NCI-H82 (cell line): ENCODE results near the gene APOC4.
"Not testable (repeated sequence)": the region's sequence is repeated elsewhere in the genome, so short reads cannot be mapped to it uniquely, and the experiment has no call there.

ENCODE experiments used
- DNase-seq: peaks from one replicate; lab custom pipeline; 2025; lab: John Stamatoyannopoulos, UW

Gene APOC4

GRCh38 chr19:44942067-44942571, at the start of gene APOC4:
Gene APOC4, plus strand, starts transcription at chr19:44942237. Its CDS starts 41 bp downstream, at chr19:44942278.
- DNase-seq: no peak

DNA sequence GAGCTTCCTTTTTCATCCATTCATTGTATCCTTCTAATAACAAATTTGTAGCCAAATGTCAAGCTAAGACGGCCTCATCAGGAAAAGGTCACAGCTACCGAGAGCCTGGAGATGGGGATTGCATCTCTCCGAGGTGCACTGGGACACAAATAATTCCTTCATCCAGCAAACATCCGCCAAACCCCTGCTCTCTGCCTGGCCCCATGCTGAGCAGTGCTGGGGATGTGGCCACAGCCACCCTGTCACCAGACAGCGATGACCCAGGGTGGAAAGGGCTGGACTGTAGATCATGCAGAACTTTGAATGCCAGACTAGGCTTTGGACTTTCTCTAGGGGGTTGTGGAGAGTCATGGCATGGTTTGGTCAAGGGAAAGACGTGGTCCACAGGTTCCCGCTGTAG, 49.1 kb upstream of the APOC4 start:
- no peak for DNase-seq

DNA sequence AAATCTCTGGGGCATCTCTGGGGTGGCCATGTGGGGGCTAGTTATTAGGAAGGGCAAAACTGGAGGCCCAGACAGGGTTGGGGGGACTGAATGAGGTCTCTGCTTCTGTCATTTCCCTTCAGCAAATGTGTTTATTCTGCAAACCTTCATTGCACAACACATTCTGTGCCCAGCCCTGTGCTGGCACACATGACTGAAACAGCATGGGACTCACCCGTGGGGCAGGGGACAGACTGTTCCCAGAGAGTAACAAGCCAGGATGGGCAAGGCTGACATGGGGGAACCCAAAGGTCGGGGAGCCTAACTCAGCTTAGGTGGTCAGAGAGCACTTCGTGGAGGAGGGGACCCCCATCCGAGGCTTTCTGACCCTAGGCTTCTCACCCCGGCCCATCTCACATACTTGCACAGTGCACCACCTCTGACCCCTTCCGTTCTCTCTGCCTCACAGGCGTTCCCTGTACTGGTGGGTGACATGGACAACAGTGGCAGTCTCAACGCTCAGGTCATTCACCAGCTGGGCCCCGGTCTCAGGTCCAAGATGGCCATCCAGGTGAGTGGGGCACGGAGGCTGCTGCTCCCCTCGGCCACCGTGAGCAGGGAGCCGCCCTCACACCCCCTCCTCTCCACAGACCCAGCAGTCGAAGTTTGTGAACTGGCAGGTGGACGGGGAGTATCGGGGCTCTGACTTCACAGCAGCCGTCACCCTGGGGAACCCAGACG, 48.5 kb upstream of the APOC4 start:
- DNase-seq: no peak

- no peak for DNase-seq
Measured at GRCh38 chr19:44894052-44894400, 48.0 kb upstream of the APOC4 start.

DNA sequence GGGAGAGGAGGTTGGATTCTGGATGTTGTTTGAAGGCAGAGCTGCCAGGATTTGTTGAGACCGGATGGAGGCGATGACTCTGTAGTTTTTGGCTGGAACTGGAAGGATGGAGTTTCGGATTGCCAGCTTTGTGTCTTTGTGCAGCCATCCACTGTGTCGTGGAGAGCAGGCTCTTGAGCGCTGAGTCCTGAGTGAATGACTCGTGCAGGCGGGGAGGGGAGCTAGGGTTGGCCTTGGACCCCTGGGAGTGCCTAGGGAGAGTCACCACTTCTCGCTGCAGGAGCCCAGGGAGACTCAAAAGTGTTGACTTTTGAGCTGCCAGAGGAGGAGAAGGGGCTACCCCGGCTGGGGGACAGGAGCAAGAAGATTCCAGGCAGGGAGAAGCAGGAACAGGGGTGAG, 47.1 kb upstream of the APOC4 start:
- DNase-seq: no peak

DNA sequence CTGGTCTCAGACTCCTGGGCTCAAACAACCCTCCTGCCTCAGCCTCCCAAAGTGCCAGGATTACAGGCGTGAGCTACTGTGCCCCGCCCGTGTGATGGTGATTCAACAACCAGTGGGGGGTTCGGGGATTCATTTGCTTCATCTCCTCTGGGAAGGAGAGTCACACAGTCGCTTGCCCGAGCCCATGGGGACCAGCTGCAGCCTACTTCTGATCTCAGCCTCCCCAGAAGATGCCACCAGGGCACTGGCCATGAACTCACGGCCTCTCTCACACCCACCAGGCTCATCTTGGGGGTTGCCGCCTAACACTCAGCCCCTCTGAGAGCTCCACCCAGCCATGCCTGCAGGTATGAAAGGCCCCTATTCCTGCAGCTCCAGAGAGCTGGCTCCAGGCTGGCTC, 44.2 kb upstream of the APOC4 start:
- no peak for DNase-seq

DNA sequence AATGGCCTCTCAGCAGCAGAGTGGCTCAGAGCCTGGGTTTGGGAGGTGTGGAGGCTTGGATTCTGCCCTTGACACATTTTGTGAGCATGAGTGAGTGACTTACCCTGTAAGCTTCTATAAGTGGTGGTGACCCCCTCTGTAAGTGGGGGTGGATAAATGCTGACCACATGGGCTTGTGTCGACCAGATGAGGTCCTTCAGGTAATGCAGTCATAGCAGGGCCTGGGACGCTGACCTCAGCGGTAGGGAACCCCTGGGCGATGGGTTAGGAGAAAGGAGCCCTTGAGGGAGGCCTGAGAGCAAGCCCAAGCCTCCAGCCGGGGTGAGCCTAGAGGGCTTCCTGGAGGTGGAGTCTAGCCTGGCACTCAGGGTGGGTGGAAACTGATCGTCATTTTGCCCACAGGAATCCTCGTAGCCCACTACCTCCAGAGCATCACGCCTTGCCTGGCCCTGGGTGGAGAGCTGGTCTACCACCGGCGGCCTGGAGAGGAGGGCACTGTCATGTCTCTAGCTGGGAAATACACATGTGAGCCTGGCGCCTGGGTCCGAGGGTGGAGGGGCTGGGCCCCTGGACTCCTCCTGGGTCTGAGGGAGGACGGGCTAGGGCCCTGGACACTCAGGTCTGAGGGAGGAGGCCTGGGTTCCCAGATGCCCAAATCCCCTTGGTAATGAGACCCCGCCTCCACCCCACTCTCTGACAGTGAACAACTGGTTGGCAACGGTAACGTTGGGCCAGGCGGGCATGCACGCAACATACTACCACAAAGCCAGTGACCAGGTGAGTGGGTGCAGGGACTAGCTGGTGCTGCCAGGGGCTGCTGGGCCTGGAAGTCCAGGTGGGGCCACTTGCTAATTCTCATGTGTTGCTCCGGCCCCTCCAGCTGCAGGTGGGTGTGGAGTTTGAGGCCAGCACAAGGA, 41.5 kb upstream of the APOC4 start:
- no peak for DNase-seq

GRCh38 chr19:44903216-44903601, 38.8 kb upstream of the APOC4 start:
- no peak for DNase-seq

GRCh38 chr19:44903602-44904425, 38.2 kb upstream of the APOC4 start:
- peak; percentile 67 for DNase-seq

GRCh38 chr19:44904426-44904994, 37.5 kb upstream of the APOC4 start:
- DNase-seq: peak; percentile 50

GRCh38 chr19:44905437-44906160, 36.4 kb upstream of the APOC4 start, which contains the start of gene APOE:
Gene APOE, plus strand, starts transcription at chr19:44905796. Its CDS starts 829 bp downstream, at chr19:44906625.
- DNase-seq: peak; percentile 69

GRCh38 chr19:44907613-44908012, 34.4 kb upstream of the APOC4 start:
- DNase-seq: no peak

DNA sequence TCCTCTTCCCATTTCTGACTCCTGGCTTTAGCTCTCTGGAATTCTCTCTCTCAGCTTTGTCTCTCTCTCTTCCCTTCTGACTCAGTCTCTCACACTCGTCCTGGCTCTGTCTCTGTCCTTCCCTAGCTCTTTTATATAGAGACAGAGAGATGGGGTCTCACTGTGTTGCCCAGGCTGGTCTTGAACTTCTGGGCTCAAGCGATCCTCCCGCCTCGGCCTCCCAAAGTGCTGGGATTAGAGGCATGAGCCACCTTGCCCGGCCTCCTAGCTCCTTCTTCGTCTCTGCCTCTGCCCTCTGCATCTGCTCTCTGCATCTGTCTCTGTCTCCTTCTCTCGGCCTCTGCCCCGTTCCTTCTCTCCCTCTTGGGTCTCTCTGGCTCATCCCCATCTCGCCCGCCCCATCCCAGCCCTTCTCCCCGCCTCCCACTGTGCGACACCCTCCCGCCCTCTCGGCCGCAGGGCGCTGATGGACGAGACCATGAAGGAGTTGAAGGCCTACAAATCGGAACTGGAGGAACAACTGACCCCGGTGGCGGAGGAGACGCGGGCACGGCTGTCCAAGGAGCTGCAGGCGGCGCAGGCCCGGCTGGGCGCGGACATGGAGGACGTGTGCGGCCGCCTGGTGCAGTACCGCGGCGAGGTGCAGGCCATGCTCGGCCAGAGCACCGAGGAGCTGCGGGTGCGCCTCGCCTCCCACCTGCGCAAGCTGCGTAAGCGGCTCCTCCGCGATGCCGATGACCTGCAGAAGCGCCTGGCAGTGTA, 33.8 kb upstream of the APOC4 start:
- DNase-seq: no peak

DNA sequence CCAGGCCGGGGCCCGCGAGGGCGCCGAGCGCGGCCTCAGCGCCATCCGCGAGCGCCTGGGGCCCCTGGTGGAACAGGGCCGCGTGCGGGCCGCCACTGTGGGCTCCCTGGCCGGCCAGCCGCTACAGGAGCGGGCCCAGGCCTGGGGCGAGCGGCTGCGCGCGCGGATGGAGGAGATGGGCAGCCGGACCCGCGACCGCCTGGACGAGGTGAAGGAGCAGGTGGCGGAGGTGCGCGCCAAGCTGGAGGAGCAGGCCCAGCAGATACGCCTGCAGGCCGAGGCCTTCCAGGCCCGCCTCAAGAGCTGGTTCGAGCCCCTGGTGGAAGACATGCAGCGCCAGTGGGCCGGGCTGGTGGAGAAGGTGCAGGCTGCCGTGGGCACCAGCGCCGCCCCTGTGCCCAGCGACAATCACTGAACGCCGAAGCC, 33.2 kb upstream of the APOC4 start:
- DNase-seq: no peak

DNA sequence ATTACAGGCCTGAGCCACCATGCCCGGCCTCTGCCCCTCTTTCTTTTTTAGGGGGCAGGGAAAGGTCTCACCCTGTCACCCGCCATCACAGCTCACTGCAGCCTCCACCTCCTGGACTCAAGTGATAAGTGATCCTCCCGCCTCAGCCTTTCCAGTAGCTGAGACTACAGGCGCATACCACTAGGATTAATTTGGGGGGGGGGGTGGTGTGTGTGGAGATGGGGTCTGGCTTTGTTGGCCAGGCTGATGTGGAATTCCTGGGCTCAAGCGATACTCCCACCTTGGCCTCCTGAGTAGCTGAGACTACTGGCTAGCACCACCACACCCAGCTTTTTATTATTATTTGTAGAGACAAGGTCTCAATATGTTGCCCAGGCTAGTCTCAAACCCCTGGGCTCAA, 32.3 kb upstream of the APOC4 start:
- no peak for DNase-seq

DNA sequence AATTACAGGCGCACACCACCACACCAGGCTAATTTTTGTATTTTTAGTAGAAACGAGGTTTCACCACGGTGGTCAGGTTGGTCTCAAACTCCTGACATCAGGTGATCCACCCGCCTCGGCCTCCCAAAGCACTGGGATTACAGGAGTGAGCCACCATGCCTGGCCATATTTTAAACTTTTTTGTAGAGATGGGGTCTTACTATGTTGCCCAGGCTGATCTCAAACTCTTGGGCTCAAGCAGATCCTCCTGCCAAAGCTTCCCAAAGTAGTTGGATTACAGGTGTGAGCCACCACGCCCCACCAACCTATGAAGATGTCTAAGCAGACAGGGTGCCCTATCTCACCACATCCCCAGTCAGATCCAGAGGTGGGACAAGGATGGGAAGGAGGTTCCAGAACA, 30.1 kb upstream of the APOC4 start:
- not testable (repeated sequence) for DNase-seq

DNA sequence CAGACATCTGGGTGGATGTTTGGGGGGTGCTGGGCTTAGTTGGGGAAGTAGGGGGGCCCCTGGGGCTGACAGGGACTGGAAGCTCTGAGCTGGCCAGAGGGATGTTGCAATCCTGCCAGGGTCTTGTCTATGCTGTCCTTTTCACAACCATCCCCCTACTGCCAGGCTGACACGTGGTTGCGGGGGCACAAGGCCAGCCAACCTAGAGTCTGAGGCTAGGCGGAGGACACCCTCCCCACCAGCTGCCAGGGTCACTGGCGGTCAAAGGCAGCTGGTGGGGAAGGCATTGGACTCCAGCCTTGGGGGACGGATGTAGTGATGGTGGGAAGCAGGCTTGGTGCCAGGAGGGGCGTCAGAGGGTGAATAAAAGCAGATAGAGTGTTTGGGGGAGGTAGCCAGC, 29.2 kb upstream of the APOC4 start:
- DNase-seq: no peak

DNA sequence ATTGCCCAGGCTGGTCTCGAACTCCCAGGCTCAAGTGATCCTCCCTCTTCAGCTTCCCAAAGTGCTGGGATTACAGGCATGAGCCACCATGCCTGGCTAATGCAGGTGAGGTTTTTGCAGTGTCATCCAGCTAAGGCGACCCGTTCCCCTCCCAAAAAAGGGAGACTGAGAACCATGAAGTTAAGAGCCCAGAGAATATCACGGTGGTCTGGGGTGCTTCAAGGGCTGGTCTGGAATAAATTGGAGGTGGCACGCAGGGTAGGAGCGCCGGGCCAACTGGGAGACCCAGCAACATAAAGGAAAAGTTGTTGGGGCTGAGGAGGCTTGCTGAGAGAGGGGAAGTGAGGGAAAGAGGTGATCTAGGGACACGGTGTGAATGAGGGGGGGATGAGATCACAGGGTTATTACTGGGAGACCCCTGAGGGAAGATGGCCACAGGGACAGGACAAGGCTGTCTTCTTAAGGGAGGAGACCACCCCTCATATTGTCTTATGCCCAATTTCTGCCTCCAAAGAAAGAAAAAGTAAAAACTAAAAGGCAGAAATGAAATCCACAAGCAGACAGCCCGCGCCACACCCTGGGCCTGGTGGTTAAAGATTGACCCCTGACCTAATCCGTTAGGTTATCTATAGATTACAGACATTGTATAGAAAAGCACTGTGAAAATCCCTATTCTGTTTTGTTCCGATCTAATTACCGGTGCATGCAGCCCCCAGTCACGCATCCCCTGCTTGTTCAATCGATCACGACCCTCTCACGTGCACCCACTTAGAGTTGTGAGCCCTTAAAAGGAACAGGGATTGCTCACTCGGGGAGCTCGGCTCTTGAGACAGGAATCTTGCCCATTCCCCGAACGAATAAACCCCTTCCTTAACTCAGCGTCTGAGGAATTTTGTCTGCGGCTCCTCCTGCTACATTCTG, 28.3 kb upstream of the APOC4 start:
- not testable (repeated sequence) for DNase-seq
